CD14-positive monocyte (primary cell): Measurements from ENCODE around the gene HNRNPUL1. TPM values are rescaled to one million over a fixed set of nuclear protein-coding genes. Genes with fewer than 3 reads are reported as not detected.

Experiments used
- DNase-seq, 3 donors: peaks; one replicate each; pipeline ENCODE4 v3.0.0-alpha.2; 2011 to 2022
- H2AFZ ChIP-seq: 2 replicates; pipeline ENCODE4 v1.6.0; 2012; ENCODE audit warnings: mild to moderate bottlenecking, low read depth, low read length, inconsistent platforms; ENCODE audit not compliant: insufficient read depth, poor library complexity, severe bottlenecking
- H3K27ac ChIP-seq, 2 donors: 1 replicate in 1 of 2; 2 replicates in 1 of 2; pipeline ENCODE4 v1.5.1; 2012 to 2013; ENCODE audit warnings: low read length in 2 of 2, control low read depth in 1 of 2, inconsistent platforms in 1 of 2, low read depth in 1 of 2, mild to moderate bottlenecking in 1 of 2
- H3K27me3 ChIP-seq, 2 donors: one replicate each; pipeline versions ENCODE4 v1.6.0 to v1.6.1; 2011 to 2013; ENCODE audit warnings: low read length in 2 of 2; ENCODE audit not compliant: control insufficient read depth in 2 of 2, insufficient read depth in 2 of 2
- H3K36me3 ChIP-seq, 2 donors: replicated peaks in 1 of 2; 1 replicate in 1 of 2; 2 replicates in 1 of 2; pipeline versions ENCODE4 v1.5.1 to v1.6.1; 2012 to 2013; ENCODE audit warnings: low read length in 2 of 2, control low read depth in 1 of 2, inconsistent platforms in 1 of 2, mild to moderate bottlenecking in 1 of 2; ENCODE audit not compliant: insufficient read depth in 2 of 2, control insufficient read depth in 1 of 2
- H3K4me1 ChIP-seq, 2 donors: 1 replicate in 1 of 2; 2 replicates in 1 of 2; pipeline versions ENCODE4 v1.5.1 to v1.6.1; 2012 to 2013; ENCODE audit warnings: low read length in 2 of 2, control low read depth in 1 of 2, inconsistent platforms in 1 of 2, mild to moderate bottlenecking in 1 of 2, moderate library complexity in 1 of 2; ENCODE audit not compliant: insufficient read depth in 2 of 2, control insufficient read depth in 1 of 2
- H3K4me2 ChIP-seq: replicated peaks from 2 replicates; pipeline ENCODE3; 2012; ENCODE audit warnings: low read length, moderate library complexity, mild to moderate bottlenecking; ENCODE audit not compliant: poor library complexity, severe bottlenecking; ENCODE audit errors: extremely low read depth
- H3K4me3 ChIP-seq, 3 experiments: fragments of 200-600 bp in 1 of 3; sonication (generic) in 1 of 3; replicated peaks in 1 of 3; 1 replicate in 2 of 3; 2 replicates in 1 of 3; pipeline ENCODE4 v1.5.1; 2011 to 2013; ENCODE audit warnings: low read length in 3 of 3, mild to moderate bottlenecking in 3 of 3, control low read depth in 2 of 3, low read depth in 2 of 3, inconsistent platforms in 1 of 3, moderate library complexity in 1 of 3
- H3K79me2 ChIP-seq: 2 replicates; pipeline ENCODE4 v1.6.0; 2012; ENCODE audit warnings: mild to moderate bottlenecking, control low read depth, inconsistent platforms, low read length, moderate library complexity; ENCODE audit not compliant: insufficient read depth
- H3K9ac ChIP-seq: 2 replicates; pipeline ENCODE4 v1.6.0; 2017; ENCODE audit warnings: low read length, mild to moderate bottlenecking; ENCODE audit not compliant: insufficient read depth, poor library complexity, severe bottlenecking
- H3K9me3 ChIP-seq, 2 donors: replicated peaks in 1 of 2; 1 replicate in 1 of 2; 2 replicates in 1 of 2; pipeline versions ENCODE4 v1.5.1 to v1.6.1; 2012 to 2013; ENCODE audit warnings: low read length in 2 of 2, control low read depth in 1 of 2; ENCODE audit not compliant: control insufficient read depth in 1 of 2, insufficient read depth in 1 of 2
- H4K20me1 ChIP-seq: 2 replicates; pipeline ENCODE4 v1.6.0; 2012; ENCODE audit warnings: mild to moderate bottlenecking, low read length, control low read depth, moderate library complexity; ENCODE audit not compliant: insufficient read depth
- H3K27ac Mint-ChIP-seq, 7 donors: one replicate each; pipeline ENCODE4 v1.8.0; 2020; ENCODE audit warnings: mild to moderate bottlenecking in 7 of 7, mixed read lengths in 7 of 7, moderate library complexity in 6 of 7, inconsistent platforms in 2 of 7
- H3K27me3 Mint-ChIP-seq, 3 donors: one replicate each; pipeline ENCODE4 v1.8.0; 2021 to 2022; ENCODE audit warnings: low read depth in 3 of 3, mild to moderate bottlenecking in 3 of 3, mixed read lengths in 3 of 3, moderate library complexity in 3 of 3, inconsistent platforms in 1 of 3
- H3K36me3 Mint-ChIP-seq, 2 donors: one replicate each; pipeline ENCODE4 v1.8.0; 2020; ENCODE audit warnings: mixed read lengths in 2 of 2, inconsistent platforms in 1 of 2, mild to moderate bottlenecking in 1 of 2
- H3K4me1 Mint-ChIP-seq: one replicate; pipeline ENCODE4 v1.8.0; 2020; ENCODE audit warnings: mild to moderate bottlenecking, mixed read lengths
- H3K4me3 Mint-ChIP-seq, 2 donors: one replicate each; pipeline ENCODE4 v1.8.0; 2020; ENCODE audit warnings: mild to moderate bottlenecking in 2 of 2, mixed read lengths in 2 of 2, moderate library complexity in 1 of 2
- H3K9me3 Mint-ChIP-seq, 7 donors: one replicate each; pipeline ENCODE4 v1.8.0; 2020 to 2022; ENCODE audit warnings: mixed read lengths in 7 of 7, mild to moderate bottlenecking in 6 of 7, moderate library complexity in 6 of 7, inconsistent platforms in 2 of 7
- WGBS: methylation state at CpG from one replicate; pipeline ENCODE4 v1.1.5; 2013; ENCODE audit warnings: missing lambda C conversion rate; ENCODE audit not compliant: insufficient coverage; 5-methylcytosine and 5-hydroxymethylcytosine counted together
- intact Hi-C, 2 donors: fragments of 100-400 bp; cut with micrococcal nuclease; formaldehyde crosslinking; loops; one replicate each; pipeline versions ENCODE4 v1.15.0 to v1.15.1; 2023
- polyA plus RNA-seq, 3 donors: library from polyadenylated mRNA; depleted of rRNA in 1 of 3; unstranded in 2 of 3; stranded (reverse) in 1 of 3; fragments of 300-500 nt in 2 of 3; fragments of >200 nt in 1 of 3; fragmentation: Illumina TruSeq in 2 of 3; gene quantifications; 1 replicate in 2 of 3; 2 replicates in 1 of 3; pipeline ENCODE4 v1.2.3, GENCODE V29; 2012 to 2021
- small RNA-seq: library from RNA; depleted of rRNA; stranded (forward); fragments of <200 nt; gene quantifications from one replicate; pipeline ENCODE3, GENCODE V24; 2012; ENCODE audit warnings: low read depth; ENCODE audit not compliant: insufficient read length
- TF ChIP-seq, protein P1 (sequence below): fragments of 200-600 bp; IDR thresholded peaks from one replicate; pipeline ENCODE4 v1.8.0; 2022; ENCODE audit warnings: antibody characterized with exemption, mild to moderate bottlenecking

HNRNPUL1 gene
- polyA plus RNA-seq, 3 donors: 22.6 to 55.3 (median 30.3) TPM

DNA sequence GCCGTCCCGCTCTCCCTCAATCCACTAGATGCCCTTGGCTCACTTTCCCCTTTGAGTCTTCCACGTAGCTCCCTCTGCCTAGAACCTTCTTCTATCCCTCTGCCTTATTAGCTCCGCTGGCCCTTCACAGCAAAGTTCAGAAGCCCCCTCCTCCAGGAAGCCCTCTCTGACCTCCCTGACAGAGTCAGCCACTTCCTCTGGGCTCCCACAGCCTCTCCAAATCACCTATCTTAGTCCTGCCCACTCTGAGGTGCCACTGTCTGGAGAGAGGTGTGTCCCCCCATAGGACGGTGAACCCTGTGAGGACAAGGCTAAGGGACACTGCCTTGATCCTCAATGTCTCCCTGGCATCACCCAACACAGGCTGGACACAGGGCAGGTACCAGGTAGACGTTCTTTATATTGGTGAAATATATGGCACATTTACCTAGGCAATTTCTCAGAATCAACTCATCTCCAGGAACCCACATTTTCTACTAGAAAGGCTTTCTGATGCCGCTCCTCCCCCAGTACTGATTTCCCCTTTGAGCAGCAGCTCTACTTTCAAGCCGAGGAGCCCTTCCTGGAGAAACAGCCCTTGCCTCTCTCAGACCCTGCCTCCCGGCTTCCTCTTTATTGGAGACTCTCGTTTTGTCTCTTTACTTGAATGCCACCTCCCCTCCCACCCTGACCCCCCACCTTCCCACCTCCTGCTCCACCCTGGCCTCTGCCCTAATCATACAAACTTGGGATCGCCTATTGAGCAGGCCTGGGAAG is 93.0 kb downstream of the HNRNPUL1 start:
- H3K27me3 Mint-ChIP-seq: no peaks in the 10 kb centered on the region
- H3K9ac ChIP-seq: no peak overlapping the region
- peak overlapping the region; percentile 24 to 60 for H3K4me3 Mint-ChIP-seq
- H3K27me3 ChIP-seq: no peaks in the 10 kb centered on the region
- no peaks in the 10 kb centered on the region for H3K9me3 ChIP-seq
- H3K9me3 Mint-ChIP-seq: peaks cover 0 to 2% (median 0%) of the 10 kb centered on the region in 7 donors
- peaks cover 14 to 41% of the 10 kb centered on the region in 2 donors for H3K36me3 Mint-ChIP-seq
- peak overlapping the region in 1 of 3 experiments; percentile 42 for H3K4me3 ChIP-seq
- intact Hi-C loops: loop anchor here in 1 of 2 donors (10.0 kb wide), 1 partner anchor 168 kb away; no protein-coding TSS in a partner anchor
- H3K27ac ChIP-seq: peak overlapping the region; percentile 11 to 73
- peaks cover 47% of the 10 kb centered on the region in 2 donors for H3K4me1 ChIP-seq
- peaks cover 15% of the 10 kb centered on the region for H4K20me1 ChIP-seq
- H3K36me3 ChIP-seq: peaks cover 0 to 6% of the 10 kb centered on the region in 2 donors
- TF ChIP-seq, protein P1, sequence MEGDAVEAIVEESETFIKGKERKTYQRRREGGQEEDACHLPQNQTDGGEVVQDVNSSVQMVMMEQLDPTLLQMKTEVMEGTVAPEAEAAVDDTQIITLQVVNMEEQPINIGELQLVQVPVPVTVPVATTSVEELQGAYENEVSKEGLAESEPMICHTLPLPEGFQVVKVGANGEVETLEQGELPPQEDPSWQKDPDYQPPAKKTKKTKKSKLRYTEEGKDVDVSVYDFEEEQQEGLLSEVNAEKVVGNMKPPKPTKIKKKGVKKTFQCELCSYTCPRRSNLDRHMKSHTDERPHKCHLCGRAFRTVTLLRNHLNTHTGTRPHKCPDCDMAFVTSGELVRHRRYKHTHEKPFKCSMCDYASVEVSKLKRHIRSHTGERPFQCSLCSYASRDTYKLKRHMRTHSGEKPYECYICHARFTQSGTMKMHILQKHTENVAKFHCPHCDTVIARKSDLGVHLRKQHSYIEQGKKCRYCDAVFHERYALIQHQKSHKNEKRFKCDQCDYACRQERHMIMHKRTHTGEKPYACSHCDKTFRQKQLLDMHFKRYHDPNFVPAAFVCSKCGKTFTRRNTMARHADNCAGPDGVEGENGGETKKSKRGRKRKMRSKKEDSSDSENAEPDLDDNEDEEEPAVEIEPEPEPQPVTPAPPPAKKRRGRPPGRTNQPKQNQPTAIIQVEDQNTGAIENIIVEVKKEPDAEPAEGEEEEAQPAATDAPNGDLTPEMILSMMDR: no peak
- H3K79me2 ChIP-seq: peaks cover 33% of the 10 kb centered on the region
- peak overlapping the region; percentile 37 for H3K4me2 ChIP-seq
- 46% methylated on average over 7 of the region's 11 CpGs for WGBS
- DNase-seq: peak; percentile 40 to 58 (median 47)
- peaks cover 47% of the 10 kb centered on the region for H3K4me1 Mint-ChIP-seq
- peak overlapping the region; percentile 56 to 88 (median 84) for H3K27ac Mint-ChIP-seq
- no peak overlapping the region for H2AFZ ChIP-seq

Small RNA genes lying within 50 kb of the gene (small RNA-seq; reads per million reads assigned to genes)
- not detected for gene RN7SL34P

Other genes starting within 250 kb of the HNRNPUL1 start
- not detected for gene CYP2A13, start 175.9 kb upstream of the HNRNPUL1 start, polyA plus RNA-seq
- not detected for gene CYP2F1, start 149.9 kb upstream of the HNRNPUL1 start, polyA plus RNA-seq
- gene CYP2S1, start 71.2 kb upstream of the HNRNPUL1 start, polyA plus RNA-seq: 10 to 100 TPM in 2 of 3 donors, 1 to 10 TPM in 1; 8.9 to 20.3 (median 10.3) TPM
- gene AXL, start 45.1 kb upstream of the HNRNPUL1 start, polyA plus RNA-seq: under 1 TPM in 2 of 3 donors, not detected in 1; 0.05 to 0.07 TPM
- gene CCDC97, start 45.8 kb downstream of the HNRNPUL1 start, polyA plus RNA-seq: 10 to 100 TPM in 1 of 3 donors, 1 to 10 TPM in 2; 6.1 to 13.0 (median 8.8) TPM
- 100 to 1,000 TPM in 1 of 3 donors, 10 to 100 TPM in 2; 30.6 to 138 (median 42.2) TPM for gene TGFB1, start 89.5 kb downstream of the HNRNPUL1 start, polyA plus RNA-seq
- 10 to 100 TPM; 12.2 to 32.5 (median 25.1) TPM for gene B9D2, start 99.8 kb downstream of the HNRNPUL1 start, polyA plus RNA-seq
- 100 to 1,000 TPM in 1 of 3 donors, 10 to 100 TPM in 2; 29.1 to 103 (median 34.9) TPM for gene TMEM91, start 112.2 kb downstream of the HNRNPUL1 start, polyA plus RNA-seq
- gene EXOSC5, start 133.0 kb downstream of the HNRNPUL1 start, polyA plus RNA-seq: 10 to 100 TPM; 24.0 to 58.7 (median 40.5) TPM
- gene BCKDHA, start 133.4 kb downstream of the HNRNPUL1 start, polyA plus RNA-seq: 10 to 100 TPM; 52.4 to 90.1 (median 87.6) TPM
- 10 to 100 TPM in 2 of 3 donors, 1 to 10 TPM in 1; 2.9 to 18.9 (median 17.4) TPM for gene B3GNT8, start 163.0 kb downstream of the HNRNPUL1 start, polyA plus RNA-seq
- 10 to 100 TPM; 33.2 to 48.0 (median 43.8) TPM for gene DMAC2, start 175.5 kb downstream of the HNRNPUL1 start, polyA plus RNA-seq
- gene ERICH4, start 178.8 kb downstream of the HNRNPUL1 start, polyA plus RNA-seq: under 1 TPM in 1 of 3 donors, not detected in 2; 0.09 TPM